ENCODE results near the gene GIGYF2.

The GIGYF2 gene

GRCh38 chr2:232870018-232870765 is 173.1 kb downstream of the GIGYF2 start, which contains the start of gene SNORC (continued):
- TF ChIP-seq HOXA7 (CRISPR knock-in tag; IDR thresholded peaks at IDR 0.05; ENCODE audit: borderline replicate concordance): no peak
- TF ChIP-seq ZBTB26 (tag by site-specific recombination; optimal IDR thresholded peaks at IDR 0.05): no peak
- no peak for TF ChIP-seq YY1 (tag by site-specific recombination; IDR thresholded peaks at IDR 0.05)
- no peak for TF ChIP-seq ZNF658 (tag by site-specific recombination; IDR thresholded peaks at IDR 0.05)
- TF ChIP-seq KLF10 (tag by site-specific recombination; IDR thresholded peaks at IDR 0.05): no peak
- TF ChIP-seq ZNF324 (tag by site-specific recombination; IDR thresholded peaks at IDR 0.05): no peak
- no peak for TF ChIP-seq EGR2 (tag by site-specific recombination; IDR thresholded peaks at IDR 0.05; ENCODE audit: low read depth)

- H3K4me3 ChIP-seq (ENCODE audit: low read depth, low read length): no peak overlapping the region
- H3K4me1 ChIP-seq (ENCODE audit: control insufficient read depth, insufficient read depth, low read length): no peaks in the 10 kb centered on the region
- CTCF ChIA-PET: interaction anchor here (0.6 to 0.7 kb wide), 3 partner anchors 98 to 502 kb away, joined by 3 to 4 read pairs (median 3); no protein-coding TSS in a partner anchor
- no peaks in the 10 kb centered on the region; a peak in 1 of 3 replicates for H3K36me3 ChIP-seq (ENCODE audit: control insufficient read depth in 2 of 2, insufficient read depth in 1 of 2, low read length in 2 of 2)
- no peak overlapping the region for H3K27ac ChIP-seq (ENCODE audit: extremely low read depth, low read depth, low read length)
- POLR2A ChIA-PET: no interaction called here
- TF ChIP-seq ZNF549 (tag by site-specific recombination; IDR thresholded peaks at IDR 0.05) (no peak), TSHZ1 (tag by site-specific recombination; IDR thresholded peaks at IDR 0.05; ENCODE audit: borderline replicate concordance) (no peak), SP3 (tag by site-specific recombination; IDR thresholded peaks at IDR 0.05) (no peak), ZBTB17 (tag by site-specific recombination; IDR thresholded peaks at IDR 0.05) (no peak), BCL11A (tag by site-specific recombination; IDR thresholded peaks at IDR 0.05; ENCODE audit: low read depth) (no peak), ZNF335 (tag by site-specific recombination; conservative IDR thresholded peaks at IDR 0.05) (no peak), PRDM1 (tag by site-specific recombination; IDR thresholded peaks at IDR 0.05) (no peak), ZNF624 (tag by site-specific recombination; IDR thresholded peaks at IDR 0.05) (no peak), SP2 (tag by site-specific recombination; IDR thresholded peaks at IDR 0.05) (no peak), ZNF169 (tag by site-specific recombination; IDR thresholded peaks at IDR 0.05) (no peak), BCL6B (tag by site-specific recombination; IDR thresholded peaks at IDR 0.05) (no peak), ZNF19 (tag by site-specific recombination; IDR thresholded peaks at IDR 0.05; ENCODE audit: low read depth) (no peak), ZNF2 (tag by site-specific recombination; IDR thresholded peaks at IDR 0.05) (no peak), ZNF266 (tag by site-specific recombination; IDR thresholded peaks at IDR 0.05; ENCODE audit: low read depth) (no peak)
- H3K9me3 ChIP-seq (ENCODE audit: control insufficient read depth, insufficient read depth, low read depth, low read length): no peaks in the 10 kb centered on the region
Observed at GRCh38 chr2:232870766-232871371, 173.7 kb downstream of the GIGYF2 start.

Data from HEK293 (cell line).